Metanephros (tissue), 1 donor: ENCODE results near the gene CDIP1. TPM values are rescaled to one million over a fixed set of nuclear protein-coding genes. Genes with fewer than 3 reads are reported as not detected.

Experiments used
- total RNA-seq: library from RNA; depleted of rRNA; stranded (reverse); fragments of >200 nt; gene quantifications from one replicate; pipeline ENCODE4 v1.2.3, GENCODE V29; 2014

The CDIP1 gene
- total RNA-seq: 16.6 TPM

DNA sequence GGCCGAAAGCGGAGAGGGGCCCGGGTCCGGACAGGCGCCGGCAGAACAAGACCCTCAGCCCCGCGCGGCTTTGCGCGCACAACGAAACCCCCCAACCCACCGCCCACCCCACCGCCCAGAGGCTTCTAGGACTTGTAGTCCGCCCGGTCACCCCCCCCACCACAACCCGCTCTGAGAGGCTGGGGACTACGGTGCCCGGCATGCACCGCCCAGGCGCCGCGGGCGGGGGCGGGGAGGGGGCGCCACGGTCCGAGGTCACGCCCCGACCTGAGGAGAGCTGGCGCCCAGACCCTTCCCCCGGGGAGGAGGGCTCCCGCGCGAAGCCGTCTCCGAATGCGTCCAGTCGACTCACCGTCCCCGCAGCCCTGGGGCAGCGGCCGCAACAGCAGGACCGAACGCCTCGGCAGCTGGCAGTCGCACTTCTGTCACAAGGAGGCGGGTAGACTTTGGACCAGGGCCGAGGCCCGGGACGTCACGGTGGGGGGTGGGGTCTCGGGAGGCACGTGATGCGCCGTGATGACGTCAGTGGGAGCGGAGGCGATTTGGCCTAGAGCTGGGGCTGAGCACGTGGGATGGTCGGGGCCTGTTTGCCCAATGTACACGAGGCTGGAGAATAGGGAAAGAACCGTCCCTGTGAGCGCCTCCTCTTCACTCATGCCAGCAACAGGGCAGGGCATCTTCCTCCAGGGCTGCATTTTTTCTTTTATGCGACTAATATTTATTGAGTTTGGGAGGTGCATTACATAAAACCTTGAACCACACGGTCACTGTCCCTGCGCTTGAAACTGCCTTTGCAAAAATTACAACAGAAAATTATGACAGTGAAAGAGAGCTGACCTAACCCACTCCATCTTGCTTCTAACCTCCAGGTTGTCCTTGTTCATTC is at the start of gene CDIP1:
Gene CDIP1, minus strand, starts transcription at position 424 of the 886 bp plus-strand sequence. CDS start 24,643 bp downstream, outside the sequence.

DNA sequence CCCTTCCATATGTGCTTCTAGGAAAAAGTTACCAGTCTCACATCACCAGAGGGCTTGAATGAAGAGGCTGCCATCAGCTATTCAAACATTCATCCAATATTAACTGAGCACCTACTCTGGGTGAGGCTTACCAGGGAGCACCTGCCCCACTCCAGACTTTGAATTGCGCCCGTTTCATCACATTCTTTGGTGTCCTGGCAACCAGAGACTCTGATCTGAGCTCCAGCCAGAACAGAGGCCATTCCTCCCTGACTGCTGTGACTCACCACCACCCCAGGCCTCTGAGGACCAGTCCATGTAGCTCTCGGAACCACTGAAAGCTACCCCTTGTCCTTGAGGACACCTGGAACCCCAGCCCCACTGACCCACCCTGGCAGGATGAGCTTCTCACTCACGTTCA is 17.5 kb upstream of the CDIP1 start, which contains the start of gene C16orf96:
Gene C16orf96, plus strand, starts transcription at position 229 of the 400 bp plus-strand sequence. Its CDS starts 150 bp downstream, at position 379.

DNA sequence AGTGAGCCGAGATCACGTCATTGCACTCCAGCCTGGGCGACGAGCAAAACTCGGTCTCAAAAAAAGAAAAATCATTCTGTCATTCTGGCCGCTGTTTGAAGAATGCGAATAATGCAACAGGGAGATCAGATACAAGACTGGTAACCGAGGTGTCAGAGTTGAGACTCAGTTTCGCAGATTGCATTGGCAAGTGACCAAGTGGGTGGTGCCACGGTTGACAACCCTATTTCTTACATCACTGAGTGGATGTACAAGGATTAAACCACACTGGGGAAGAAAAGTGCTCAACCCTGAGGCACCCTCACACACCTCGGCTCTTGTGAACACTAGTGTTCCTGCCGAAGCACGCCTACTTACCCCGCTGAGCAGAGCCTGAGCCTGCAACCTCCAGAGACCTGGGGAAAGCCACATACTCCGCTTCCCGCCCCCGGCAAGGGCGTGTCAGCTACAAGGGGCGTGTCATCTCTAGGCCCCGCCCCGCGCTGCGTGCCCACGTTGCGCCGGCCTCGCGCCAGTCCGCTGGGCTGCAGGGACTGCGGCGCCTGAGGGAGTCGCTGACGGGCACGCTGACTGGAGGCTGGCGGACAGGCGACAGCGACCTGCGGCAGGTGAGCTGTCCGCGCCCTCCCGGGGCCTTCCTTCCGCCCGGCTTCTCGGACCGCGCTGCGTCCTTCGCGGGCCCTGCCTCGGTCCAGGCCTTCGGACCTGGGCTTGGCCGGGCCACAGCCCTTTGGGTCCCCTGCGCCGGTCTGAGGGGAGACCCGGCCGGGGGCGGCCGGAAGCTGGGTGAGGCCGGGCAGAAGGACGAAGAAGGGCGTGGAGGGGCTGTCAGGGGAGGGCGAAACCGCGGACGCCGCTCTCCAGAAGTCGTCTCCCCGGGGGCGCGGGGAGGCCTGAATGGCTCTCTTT is 62.4 kb downstream of the CDIP1 start, which contains the start of gene HMOX2:
Gene HMOX2, plus strand, starts transcription at position 519 of the 909 bp plus-strand sequence. CDS start 29,127 bp downstream, outside the sequence.

DNA sequence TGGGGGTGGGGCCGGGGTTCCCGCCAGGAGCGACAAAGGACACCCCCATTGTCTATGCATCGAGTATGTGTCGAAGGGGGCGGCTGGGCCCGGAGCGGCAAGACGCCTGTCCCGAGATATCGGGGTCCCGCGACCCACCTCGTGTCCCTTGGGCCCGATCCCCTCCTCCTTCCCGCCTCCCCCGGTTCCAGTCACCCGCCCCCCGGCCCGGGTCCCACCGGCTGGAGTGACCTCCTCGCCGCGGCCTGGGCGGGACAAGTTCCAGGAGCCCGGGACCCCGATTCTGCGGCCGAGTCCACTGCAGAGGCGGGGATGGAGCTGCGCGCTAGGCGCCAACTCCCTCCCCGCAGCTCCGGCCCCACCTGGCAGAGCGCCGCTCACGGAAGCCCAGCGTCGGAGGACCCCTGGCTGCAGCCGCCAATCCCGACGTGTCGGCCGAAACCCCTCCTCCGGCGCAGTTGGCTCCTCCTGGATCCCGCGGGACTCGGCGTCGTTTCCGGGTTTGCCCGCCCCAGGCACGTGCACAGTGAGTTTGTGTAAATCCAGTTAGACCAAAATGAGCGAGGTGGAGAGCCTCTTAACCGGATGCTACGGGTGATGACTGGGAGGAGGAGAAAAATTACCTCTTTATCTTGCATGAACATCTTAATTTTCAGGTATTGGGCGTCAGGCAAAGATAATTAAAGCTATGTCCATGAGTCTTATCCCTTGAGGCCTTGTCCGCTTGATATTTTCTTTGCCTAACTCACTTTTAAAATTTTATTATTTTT is 64.2 kb downstream of the CDIP1 start, which contains the start of gene NMRAL1:
Gene NMRAL1, minus strand, starts transcription at position 434 of the 770 bp plus-strand sequence. CDS start 493 bp downstream, outside the sequence.

Other genes starting within 250 kb of the CDIP1 start
- gene GLIS2, start 222.7 kb downstream of the CDIP1 start, total RNA-seq: 23.4 TPM
- 38.7 TPM for gene PAM16, start 187.5 kb downstream of the CDIP1 start, total RNA-seq
- gene VASN, start 166.9 kb downstream of the CDIP1 start, total RNA-seq: 94.4 TPM
- 40.3 TPM for gene CORO7, start 122.2 kb downstream of the CDIP1 start, total RNA-seq
- gene DNAJA3, start 112.9 kb downstream of the CDIP1 start, total RNA-seq: 45.5 TPM
- 30.5 TPM for gene NMRAL1, start 64.1 kb downstream of the CDIP1 start, total RNA-seq
- 27.9 TPM for gene HMOX2, start 62.4 kb downstream of the CDIP1 start, total RNA-seq
- 0.12 TPM for gene C16orf96, start 17.6 kb upstream of the CDIP1 start, total RNA-seq
- 15.9 TPM for gene UBALD1, start 76.1 kb upstream of the CDIP1 start, total RNA-seq
- 59.4 TPM for gene MGRN1, start 86.1 kb upstream of the CDIP1 start, total RNA-seq
- gene NUDT16L1, start 154.8 kb upstream of the CDIP1 start, total RNA-seq: 54.7 TPM
- gene ANKS3, start 195.5 kb upstream of the CDIP1 start, total RNA-seq: 25.6 TPM
- gene DNAAF8, start 195.8 kb upstream of the CDIP1 start, total RNA-seq: 1.1 TPM
- 20.8 TPM for gene ZNF500, start 228.4 kb upstream of the CDIP1 start, total RNA-seq
- gene SEPTIN12, start 249.6 kb upstream of the CDIP1 start, total RNA-seq: not detected